ENCODE measurements around the gene SHISA3.

Gene SHISA3

GRCh38 chr4:42396752-42397634, at the start of gene SHISA3:
Gene SHISA3, plus strand, starts transcription at chr4:42397488. Its CDS starts 569 bp downstream, at chr4:42398057.
- TF ChIP-seq POLR2A (IDR thresholded peaks at IDR 0.05; ENCODE audit: extremely low read depth, insufficient read length) (no peak), MAX (IDR thresholded peaks at IDR 0.05; ENCODE audit: low read depth, low read length) (no peak), CTCF (IDR thresholded peaks at IDR 0.05; ENCODE audit: low read depth, low read length) (no peak), MYC (IDR thresholded peaks at IDR 0.05; ENCODE audit: low read depth, low read length) (no peak)
- H3K4me3 ChIP-seq (ENCODE audit: low read depth, low read length), result no peak within 1 kb of the TSS

GRCh38 chr4:42348247-42348646, 49.0 kb upstream of the SHISA3 start:
- DNase-seq (ENCODE audit: low read depth), result no peak
- H3K4me3 ChIP-seq (ENCODE audit: low read depth, low read length), result no peak overlapping the region
- no peak for TF ChIP-seq POLR2A (IDR thresholded peaks at IDR 0.05; ENCODE audit: extremely low read depth, insufficient read length)
- TF ChIP-seq CTCF (IDR thresholded peaks at IDR 0.05; ENCODE audit: low read depth, low read length), result no peak
- TF ChIP-seq MYC (IDR thresholded peaks at IDR 0.05; ENCODE audit: low read depth, low read length), result no peak
- TF ChIP-seq MAX (IDR thresholded peaks at IDR 0.05; ENCODE audit: low read depth, low read length), result no peak

More at GRCh38 chr4:42396752-42397634, at the start of gene SHISA3:
- DNase-seq (ENCODE audit: low read depth), result peak; percentile 69

GRCh38 chr4:42348692-42349091, 48.6 kb upstream of the SHISA3 start:
- TF ChIP-seq MYC (IDR thresholded peaks at IDR 0.05; ENCODE audit: low read depth, low read length), result no peak
- no peak for TF ChIP-seq POLR2A (IDR thresholded peaks at IDR 0.05; ENCODE audit: extremely low read depth, insufficient read length)
- TF ChIP-seq CTCF (IDR thresholded peaks at IDR 0.05; ENCODE audit: low read depth, low read length), result no peak
- no peak for TF ChIP-seq MAX (IDR thresholded peaks at IDR 0.05; ENCODE audit: low read depth, low read length)
- H3K4me3 ChIP-seq (ENCODE audit: low read depth, low read length), result no peak overlapping the region
- DNase-seq (ENCODE audit: low read depth), result no peak

- TF ChIP-seq MAX (IDR thresholded peaks at IDR 0.05; ENCODE audit: low read depth, low read length) (no peak), MYC (IDR thresholded peaks at IDR 0.05; ENCODE audit: low read depth, low read length) (no peak), CTCF (IDR thresholded peaks at IDR 0.05; ENCODE audit: low read depth, low read length) (no peak), POLR2A (IDR thresholded peaks at IDR 0.05; ENCODE audit: extremely low read depth, insufficient read length) (no peak)
- DNase-seq (ENCODE audit: low read depth), result no peak
- H3K4me3 ChIP-seq (ENCODE audit: low read depth, low read length), result no peak overlapping the region
Measured at GRCh38 chr4:42350611-42351182, 46.6 kb upstream of the SHISA3 start.

GRCh38 chr4:42352049-42352448, 45.2 kb upstream of the SHISA3 start:
- no peak overlapping the region for H3K4me3 ChIP-seq (ENCODE audit: low read depth, low read length)
- no peak for DNase-seq (ENCODE audit: low read depth)
- TF ChIP-seq MYC (IDR thresholded peaks at IDR 0.05; ENCODE audit: low read depth, low read length) (no peak), CTCF (IDR thresholded peaks at IDR 0.05; ENCODE audit: low read depth, low read length) (no peak), POLR2A (IDR thresholded peaks at IDR 0.05; ENCODE audit: extremely low read depth, insufficient read length) (no peak), MAX (IDR thresholded peaks at IDR 0.05; ENCODE audit: low read depth, low read length) (no peak)
